ENCODE data around the gene ZC3H12C.

ZC3H12C gene

GRCh38 chr11:110156503-110156902, 63.3 kb downstream of the ZC3H12C start:
- DNase-seq = no peak

- DNase-seq = no peak
Measured at GRCh38 chr11:110158317-110159200, 65.4 kb downstream of the ZC3H12C start.

- no peak for DNase-seq
Measured at GRCh38 chr11:110159476-110159875, 66.3 kb downstream of the ZC3H12C start.

- DNase-seq = no peak
Measured at GRCh38 chr11:110160016-110160415, 66.8 kb downstream of the ZC3H12C start.

GRCh38 chr11:110160437-110160836, 67.2 kb downstream of the ZC3H12C start:
- no peak for DNase-seq

GRCh38 chr11:110161061-110161460, 67.9 kb downstream of the ZC3H12C start:
- DNase-seq = no peak

DNA sequence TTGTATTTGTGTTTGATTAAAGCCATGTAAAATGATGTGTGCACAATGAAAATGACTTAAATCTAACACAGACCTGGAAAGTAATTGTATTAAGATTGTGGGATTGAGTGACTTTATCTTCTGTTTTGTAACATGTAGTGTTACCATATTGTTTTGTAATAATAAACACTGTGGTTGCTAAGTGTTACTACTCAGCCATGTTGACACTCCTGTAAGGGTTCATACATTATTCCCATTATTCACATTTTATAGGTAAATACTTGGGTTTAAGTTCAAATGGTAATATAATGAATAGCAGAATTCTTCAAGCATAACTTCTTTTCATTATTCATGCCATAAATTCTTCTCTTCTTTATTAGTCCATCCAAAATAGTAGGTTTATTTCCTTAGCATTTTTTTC, 69.0 kb downstream of the ZC3H12C start:
- no peak for DNase-seq

GRCh38 chr11:110165039-110165925, 72.1 kb downstream of the ZC3H12C start:
- no peak for DNase-seq

- no peak for DNase-seq
Measured at GRCh38 chr11:110168033-110168803, 75.0 kb downstream of the ZC3H12C start.

DNA sequence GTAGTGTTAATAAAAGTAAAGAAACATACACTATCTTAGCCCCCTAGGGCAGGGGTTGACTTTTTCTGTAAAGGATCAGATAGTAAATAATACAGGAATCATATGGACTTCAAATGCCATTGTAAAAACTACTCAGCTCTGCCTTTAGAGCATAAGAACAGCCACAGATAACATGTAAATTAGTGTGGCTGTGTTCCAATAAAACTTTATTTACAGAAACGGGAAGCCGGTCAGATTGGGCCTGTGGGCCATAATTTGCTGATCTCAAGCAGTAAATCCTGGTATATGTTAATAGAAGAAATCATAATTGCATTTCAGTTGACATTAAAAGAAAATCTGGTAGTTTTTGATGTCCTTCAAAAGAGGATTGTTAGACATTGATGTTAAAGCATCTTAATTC, 76.5 kb downstream of the ZC3H12C start:
- DNase-seq = no peak

DNA sequence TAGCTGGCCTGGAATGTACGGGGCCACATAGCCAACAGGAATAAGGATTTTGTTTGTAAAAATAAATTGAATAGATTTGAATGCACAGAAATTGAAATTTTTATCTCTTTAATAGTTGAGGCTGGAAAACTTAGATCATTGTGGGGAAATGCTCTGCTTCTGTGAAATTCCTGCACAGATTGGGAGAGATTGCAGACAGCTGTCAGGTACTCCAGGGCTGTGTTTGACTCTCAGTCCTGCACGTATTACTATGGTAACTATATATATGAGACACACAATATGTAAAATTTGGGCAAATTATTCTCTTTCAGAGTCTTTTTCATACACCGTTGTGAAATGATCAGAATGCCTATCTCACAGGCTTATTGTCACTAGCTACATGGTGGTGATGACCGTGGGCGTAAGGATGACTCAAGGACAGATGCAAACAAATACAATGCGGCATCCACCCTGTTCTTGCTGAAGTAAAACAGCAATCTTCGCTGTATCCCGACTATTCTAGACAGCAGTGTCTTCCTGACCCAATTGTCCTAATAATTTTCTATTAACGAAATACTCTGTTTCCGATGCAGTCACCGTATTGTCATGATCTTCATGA, 79.4 kb downstream of the ZC3H12C start:
- no peak for DNase-seq

GRCh38 chr11:110173811-110174644, 80.8 kb downstream of the ZC3H12C start:
- no peak for DNase-seq

DNA sequence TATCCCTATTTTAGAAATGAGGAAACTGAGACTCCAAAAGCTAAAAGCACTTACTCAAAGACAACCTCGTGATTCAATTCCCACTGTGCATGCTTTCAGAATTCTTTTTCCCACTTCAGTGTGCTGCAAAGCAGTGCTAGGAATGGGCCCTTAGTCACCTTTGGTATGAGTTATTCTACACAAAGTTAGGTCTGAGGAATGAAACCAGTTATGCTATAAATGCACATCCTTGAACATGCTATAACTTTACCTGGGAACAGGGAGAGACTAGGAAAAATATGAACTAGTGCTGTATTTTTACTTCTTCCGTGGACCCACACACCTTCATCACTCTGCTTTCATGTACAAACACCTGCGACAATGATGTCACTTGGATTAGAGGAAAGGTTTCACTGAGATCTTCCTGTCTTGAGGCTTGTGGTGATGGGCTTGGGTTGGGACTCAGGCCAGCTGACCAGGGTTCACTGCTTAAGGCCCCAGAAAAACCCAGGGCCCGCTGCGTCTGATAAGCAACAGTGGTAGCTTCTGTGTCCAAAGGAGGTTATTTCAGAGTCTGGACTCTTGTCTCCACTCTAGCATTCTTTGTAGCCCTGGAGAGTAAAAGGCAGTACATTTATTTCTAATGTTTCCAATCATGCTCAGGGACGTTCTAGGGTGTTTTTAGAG, 81.6 kb downstream of the ZC3H12C start:
- no peak for DNase-seq

- no peak for DNase-seq
Measured at GRCh38 chr11:110176366-110177085, 83.3 kb downstream of the ZC3H12C start.

DNA sequence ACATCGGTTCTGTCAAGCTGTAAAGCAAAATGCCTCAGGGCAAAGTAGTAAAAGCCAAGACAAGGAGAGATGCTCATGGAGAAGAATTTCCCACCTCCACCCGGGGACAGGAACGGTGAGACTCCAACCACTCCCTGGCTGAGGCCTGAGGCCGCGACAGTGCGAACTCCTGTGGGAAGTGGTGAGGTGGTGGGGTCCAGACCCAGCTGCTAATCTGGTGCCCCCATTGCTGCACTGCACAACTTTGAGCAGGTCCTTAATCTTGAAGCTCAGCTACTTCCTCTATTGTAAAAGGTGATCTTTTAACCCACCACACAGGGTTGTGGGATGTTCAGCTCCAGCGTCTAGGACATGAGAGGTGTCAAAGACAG, 83.9 kb downstream of the ZC3H12C start:
- DNase-seq = no peak

DNA sequence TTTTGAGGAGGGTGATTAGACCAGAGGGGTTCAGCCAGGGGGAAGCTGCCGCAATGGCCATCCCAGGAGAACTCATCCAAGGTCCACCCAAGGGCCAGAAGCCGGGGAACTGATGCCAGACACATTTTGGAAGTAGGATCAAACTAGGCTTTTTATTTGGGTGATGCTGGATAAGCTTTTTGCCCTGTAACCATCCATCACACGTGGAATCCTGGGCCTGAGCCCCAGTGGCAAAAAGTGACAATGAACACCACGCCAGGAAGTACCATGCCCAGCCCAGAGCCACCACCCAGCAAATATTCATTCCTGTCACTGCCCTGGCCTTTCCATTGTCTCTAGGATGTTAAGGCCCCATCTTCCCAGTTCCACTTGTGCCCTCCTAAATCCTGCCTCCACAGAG, 85.9 kb downstream of the ZC3H12C start:
- no peak for DNase-seq

DNA sequence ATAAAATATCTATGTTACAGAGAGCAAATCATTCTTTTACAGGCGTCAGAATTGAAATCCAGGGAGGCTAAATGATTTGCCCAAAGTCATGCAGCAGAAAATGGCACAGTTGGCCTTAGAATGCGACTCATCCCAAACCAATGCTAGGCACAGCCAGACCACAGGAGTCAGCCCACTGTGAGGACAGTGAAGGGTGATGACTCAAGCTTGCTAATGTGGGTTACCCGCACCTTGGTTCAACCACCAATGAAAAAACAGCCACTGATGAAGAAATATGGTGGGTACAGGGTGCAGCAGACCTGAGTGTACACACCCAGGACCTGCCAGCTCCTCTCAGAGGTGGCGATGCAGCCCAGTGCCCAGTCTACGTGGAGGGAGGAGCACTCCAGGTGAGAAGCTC, 89.7 kb downstream of the ZC3H12C start:
- DNase-seq = peak; percentile 42

DNA sequence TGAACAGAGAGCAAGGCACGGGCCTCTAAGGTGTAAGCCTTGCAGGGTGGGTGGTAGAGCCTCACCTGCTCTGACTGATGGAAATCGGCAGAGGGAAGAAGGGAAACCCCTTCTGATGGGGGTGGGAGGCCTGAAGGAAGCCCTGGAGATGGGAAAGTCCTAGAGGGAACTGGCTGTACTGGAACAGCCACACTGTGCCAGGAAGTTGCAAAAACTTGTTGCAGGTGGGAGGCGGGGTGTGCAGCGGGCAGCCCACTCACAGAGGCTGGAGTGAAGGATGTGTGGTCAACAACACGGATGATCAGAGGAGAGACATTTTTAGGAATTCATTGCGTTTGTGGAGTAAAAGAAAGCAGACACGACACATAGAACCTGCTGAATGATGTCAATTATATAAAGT, 91.3 kb downstream of the ZC3H12C start:
- no peak for DNase-seq

GRCh38 chr11:110185121-110185591, 92.0 kb downstream of the ZC3H12C start:
- DNase-seq = peak; percentile 16

- DNase-seq = no peak
Measured at GRCh38 chr11:110185599-110185998, 92.4 kb downstream of the ZC3H12C start.
